ENCODE data around the gene CSRNP2. TPM values are rescaled to one million over a fixed set of nuclear protein-coding genes. Genes with fewer than 3 reads are reported as not detected.
A peak's percentile ranks its signal among the peaks of the same experiment; 100 is the strongest.

CSRNP2 gene
- total and polyA plus RNA-seq, 2 of the 13 experiments (the other 11 are each of a cell fraction or from before 2014, with no cell fraction given), result 4.8 to 7.3 TPM

- TF ChIP-seq ZNF891 (CRISPR knock-in tag; IDR thresholded peaks at IDR 0.05), result 0 out of 2 replicates have a peak, but pooled peaks have one; percentile 37
- TF ChIP-seq, protein P1, sequence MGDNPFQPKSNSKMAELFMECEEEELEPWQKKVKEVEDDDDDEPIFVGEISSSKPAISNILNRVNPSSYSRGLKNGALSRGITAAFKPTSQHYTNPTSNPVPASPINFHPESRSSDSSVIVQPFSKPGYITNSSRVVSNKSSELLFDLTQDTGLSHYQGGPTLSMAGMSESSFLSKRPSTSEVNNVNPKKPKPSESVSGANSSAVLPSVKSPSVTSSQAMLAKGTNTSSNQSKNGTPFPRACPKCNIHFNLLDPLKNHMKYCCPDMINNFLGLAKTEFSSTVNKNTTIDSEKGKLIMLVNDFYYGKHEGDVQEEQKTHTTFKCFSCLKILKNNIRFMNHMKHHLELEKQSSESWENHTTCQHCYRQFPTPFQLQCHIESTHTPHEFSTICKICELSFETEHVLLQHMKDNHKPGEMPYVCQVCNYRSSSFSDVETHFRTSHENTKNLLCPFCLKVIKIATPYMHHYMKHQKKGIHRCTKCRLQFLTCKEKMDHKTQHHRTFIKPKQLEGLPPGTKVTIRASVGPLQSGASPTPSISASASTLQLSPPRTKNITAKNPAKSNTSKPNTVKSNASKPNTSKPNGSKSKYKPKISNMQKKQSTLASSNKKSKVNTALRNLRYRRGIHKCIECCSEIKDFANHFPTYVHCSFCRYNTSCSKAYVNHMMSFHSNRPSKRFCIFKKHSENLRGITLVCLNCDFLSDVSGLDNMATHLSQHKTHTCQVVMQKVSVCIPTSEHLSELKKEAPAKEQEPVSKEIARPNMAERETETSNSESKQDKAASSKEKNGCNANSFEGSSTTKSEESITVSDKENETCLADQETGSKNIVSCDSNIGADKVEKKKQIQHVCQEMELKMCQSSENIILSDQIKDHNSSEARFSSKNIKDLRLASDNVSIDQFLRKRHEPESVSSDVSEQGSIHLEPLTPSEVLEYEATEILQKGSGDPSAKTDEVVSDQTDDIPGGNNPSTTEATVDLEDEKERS (CRISPR knock-in tag; IDR thresholded peaks at IDR 0.05), result no peak
- peak; percentile 29; the same call in 1 of the 2 replicates for TF ChIP-seq ZBTB20 (CRISPR knock-in tag; IDR thresholded peaks at IDR 0.05; ENCODE audit: borderline replicate concordance, low read depth)
- TF ChIP-seq ZBTB38 (CRISPR knock-in tag; IDR thresholded peaks at IDR 0.05), result peak; percentile 82; the same call in 1 of the 2 replicates
- peak; percentile 70 for TF ChIP-seq POLR2AphosphoS5 (IDR thresholded peaks at IDR 0.05; ENCODE audit: low read depth, low read length)
- TF ChIP-seq ZFAT (CRISPR knock-in tag; conservative IDR thresholded peaks at IDR 0.05), result no peak; the same call in 1 of the 2 replicates
- peak; percentile 91; the same call in 1 of the 2 replicates for TF ChIP-seq ZNF235 (CRISPR knock-in tag; IDR thresholded peaks at IDR 0.05; ENCODE audit: borderline replicate concordance)
- TF ChIP-seq MTF2 (CRISPR knock-in tag; IDR thresholded peaks at IDR 0.05; ENCODE audit: borderline replicate concordance), result peak; percentile 35; the same call in 1 of the 2 replicates
- no peak for TF ChIP-seq ELK4 (CRISPR knock-in tag; IDR thresholded peaks at IDR 0.05; ENCODE audit: borderline replicate concordance)
- TF ChIP-seq PHF8 (CRISPR knock-in tag; IDR thresholded peaks at IDR 0.05), result peak; percentile 89
- no peak for TF ChIP-seq SUZ12 (IDR thresholded peaks at IDR 0.05; ENCODE audit: low read depth, low read length)
- TF ChIP-seq, protein P2, sequence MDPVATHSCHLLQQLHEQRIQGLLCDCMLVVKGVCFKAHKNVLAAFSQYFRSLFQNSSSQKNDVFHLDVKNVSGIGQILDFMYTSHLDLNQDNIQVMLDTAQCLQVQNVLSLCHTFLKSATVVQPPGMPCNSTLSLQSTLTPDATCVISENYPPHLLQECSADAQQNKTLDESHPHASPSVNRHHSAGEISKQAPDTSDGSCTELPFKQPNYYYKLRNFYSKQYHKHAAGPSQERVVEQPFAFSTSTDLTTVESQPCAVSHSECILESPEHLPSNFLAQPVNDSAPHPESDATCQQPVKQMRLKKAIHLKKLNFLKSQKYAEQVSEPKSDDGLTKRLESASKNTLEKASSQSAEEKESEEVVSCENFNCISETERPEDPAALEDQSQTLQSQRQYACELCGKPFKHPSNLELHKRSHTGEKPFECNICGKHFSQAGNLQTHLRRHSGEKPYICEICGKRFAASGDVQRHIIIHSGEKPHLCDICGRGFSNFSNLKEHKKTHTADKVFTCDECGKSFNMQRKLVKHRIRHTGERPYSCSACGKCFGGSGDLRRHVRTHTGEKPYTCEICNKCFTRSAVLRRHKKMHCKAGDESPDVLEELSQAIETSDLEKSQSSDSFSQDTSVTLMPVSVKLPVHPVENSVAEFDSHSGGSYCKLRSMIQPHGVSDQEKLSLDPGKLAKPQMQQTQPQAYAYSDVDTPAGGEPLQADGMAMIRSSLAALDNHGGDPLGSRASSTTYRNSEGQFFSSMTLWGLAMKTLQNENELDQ (CRISPR knock-in tag; IDR thresholded peaks at IDR 0.05; ENCODE audit: borderline replicate concordance), result no peak
- TF ChIP-seq PAX8 (CRISPR knock-in tag; IDR thresholded peaks at IDR 0.05; ENCODE audit: borderline replicate concordance), result no peak
- TF ChIP-seq SYNCRIP (IDR thresholded peaks at IDR 0.05; ENCODE audit: insufficient read depth, low read depth, low read length), result no peak
- peak; percentile 59 for TF ChIP-seq ARID5B (CRISPR knock-in tag; IDR thresholded peaks at IDR 0.05)
- TF ChIP-seq RFXAP (CRISPR knock-in tag; IDR thresholded peaks at IDR 0.05; ENCODE audit: borderline replicate concordance), result peak; percentile 91; the same call in 1 of the 2 replicates
Observed at GRCh38 chr12:51025836-51026638, 57.4 kb downstream of the CSRNP2 start, which contains the start of gene SLC11A2 (continued).

All from HepG2 (cell line).